Body of pancreas (tissue), 4 donors: Measurements from ENCODE around the gene COL9A3. TPM values are rescaled to one million over a fixed set of nuclear protein-coding genes. Genes with fewer than 3 reads are reported as not detected.
A peak's percentile ranks its signal among the peaks of the same experiment; 100 is the strongest.

Source experiments
- ATAC-seq: fragments of 150-250 bp; one replicate; pipeline ENCODE4 v1.9.1; 2016
- DNase-seq, 4 donors: peaks; one replicate each; pipeline ENCODE4 v3.0.0-alpha.2; 2019
- H3K27ac ChIP-seq, 4 donors: fragments of 200-600 bp; sonication (generic); 1 replicate in 3 of 4; 2 replicates in 1 of 4; pipeline versions ENCODE4 v1.5.1 to v1.6.1; 2016 to 2019; ENCODE audit warnings: mild to moderate bottlenecking in 1 of 4, mixed read lengths in 1 of 4, moderate library complexity in 1 of 4
- H3K27me3 ChIP-seq, 2 donors: fragments of 200-600 bp; sonication (generic); one replicate each; pipeline ENCODE4 v1.6.0; 2016; ENCODE audit warnings: mild to moderate bottlenecking in 1 of 2
- H3K36me3 ChIP-seq, 2 donors: fragments of 200-600 bp; sonication (generic); replicated peaks in 1 of 2; 2 replicates each; pipeline ENCODE4 v1.5.1; 2016; ENCODE audit warnings: low read depth in 2 of 2; ENCODE audit not compliant: insufficient read depth in 1 of 2
- H3K4me1 ChIP-seq: fragments of 200-600 bp; sonication (generic); one replicate; pipeline ENCODE4 v1.6.0; 2016
- H3K4me3 ChIP-seq, 2 donors: fragments of 200-600 bp; sonication (generic); 1 replicate in 1 of 2; 2 replicates in 1 of 2; pipeline ENCODE4 v1.5.1; 2016 to 2019
- H3K9me3 ChIP-seq, 3 donors: fragments of 200-600 bp; sonication (generic); 1 replicate in 2 of 3; 2 replicates in 1 of 3; pipeline ENCODE4 v1.5.1; 2016
- CTCF ChIP-seq, 7 experiments: fragments of 450-650 bp in 4 of 7; fragments of 200-600 bp in 3 of 7; sonication (generic) in 3 of 7; IDR thresholded peaks; one replicate each; pipeline ENCODE4 v1.5.1; 2016 to 2019; ENCODE audit warnings: antibody characterized with exemption in 7 of 7
- POLR2A ChIP-seq, 3 donors: fragments of 450-650 bp; IDR thresholded peaks; one replicate each; pipeline ENCODE4 v1.6.1; 2016; ENCODE audit warnings: antibody characterized with exemption in 3 of 3, mild to moderate bottlenecking in 2 of 3
- WGBS, 2 donors: methylation state at CpG; one replicate each; pipeline ENCODE4 v1.1.5; 2017; 5-methylcytosine and 5-hydroxymethylcytosine counted together
- intact Hi-C: fragments of 100-400 bp; cut with DNase I; formaldehyde crosslinking; loops from one replicate; pipeline ENCODE4 v1.15.1; 2023
- total RNA-seq, 2 donors: library from RNA; depleted of rRNA; stranded (reverse); fragments of >200 nt; gene quantifications; one replicate each; pipeline ENCODE4 v1.1.0, GENCODE V29; 2016

Gene COL9A3
- total RNA-seq, 2 donors from 2014 or later = 25.2 to 69.5 TPM

GRCh38 chr20:62875419-62876361 is 58.8 kb downstream of the COL9A3 start:
- peak in 6 of 7 experiments; percentile 18 to 53 (median 42) for TF ChIP-seq CTCF (IDR thresholded peaks at IDR 0.05)
- TF ChIP-seq POLR2A (IDR thresholded peaks at IDR 0.05) = peak in 1 of 3 donors; percentile 9
- ATAC-seq (peak; percentile 82), DNase-seq (peak; percentile 58 to 80 (median 78))
- Histone ChIP-seq H3K9me3 (no peaks in the 10 kb centered on the region), H3K4me3 (no peak overlapping the region), H3K4me1 (peaks cover 11% of the 10 kb centered on the region), H3K36me3 (peaks cover 0 to under 1% of the 10 kb centered on the region in 2 donors), H3K27ac (peak overlapping the region in 3 of 4 donors; percentile 39 to 53 (median 42)), H3K27me3 (no peaks in the 10 kb centered on the region)
- WGBS, 2 donors = 37 to 41% methylated on average over 19 to 30 of the region's 34 CpGs
- intact Hi-C loops = no loop called here

GRCh38 chr20:62876501-62876901 is 59.7 kb downstream of the COL9A3 start:
- no peaks in the 10 kb centered on the region for H3K9me3 ChIP-seq

GRCh38 chr20:62876902-62877816 is 60.3 kb downstream of the COL9A3 start:
- intact Hi-C loops = no loop called here
- no peak overlapping the region for H3K27ac ChIP-seq
- DNase-seq = peak; percentile 42 to 64 (median 58)
- TF ChIP-seq CTCF (IDR thresholded peaks at IDR 0.05) (no peak), POLR2A (IDR thresholded peaks at IDR 0.05) (no peak)
- peak; percentile 57 for ATAC-seq
- no peaks in the 10 kb centered on the region for H3K9me3 ChIP-seq
- H3K27me3 ChIP-seq = no peaks in the 10 kb centered on the region
- peaks cover 5 to 8% of the 10 kb centered on the region in 2 donors for H3K36me3 ChIP-seq
- H3K4me1 ChIP-seq = peaks cover 11% of the 10 kb centered on the region
- H3K4me3 ChIP-seq = no peak overlapping the region
- WGBS, 2 donors = 69 to 76% methylated on average over 17 to 40 of the region's 48 CpGs

More at GRCh38 chr20:62876501-62876901, 59.7 kb downstream of the COL9A3 start:
- 69 to 76% methylated on average over 12 of the region's 13 CpGs for WGBS, 2 donors
- intact Hi-C loops = no loop called here
- DNase-seq (no peak), ATAC-seq (no peak)
- Histone ChIP-seq H3K27me3 (no peaks in the 10 kb centered on the region), H3K4me3 (no peak overlapping the region), H3K4me1 (peaks cover 11% of the 10 kb centered on the region), H3K27ac (no peak overlapping the region), H3K36me3 (peaks cover 2 to 3% of the 10 kb centered on the region in 2 donors)
- TF ChIP-seq POLR2A (IDR thresholded peaks at IDR 0.05) = no peak
- TF ChIP-seq CTCF (IDR thresholded peaks at IDR 0.05) = no peak

GRCh38 chr20:62878244-62879038 is 61.6 kb downstream of the COL9A3 start:
- TF ChIP-seq POLR2A (IDR thresholded peaks at IDR 0.05) = no peak
- TF ChIP-seq CTCF (IDR thresholded peaks at IDR 0.05) = no peak
- Histone ChIP-seq H3K27ac (no peak overlapping the region), H3K4me1 (peaks cover 11% of the 10 kb centered on the region), H3K9me3 (no peaks in the 10 kb centered on the region), H3K36me3 (peaks cover 5 to 8% of the 10 kb centered on the region in 2 donors), H3K27me3 (no peaks in the 10 kb centered on the region), H3K4me3 (no peak overlapping the region)
- DNase-seq = no peak
- 79 to 80% methylated on average over 20 of the region's 20 CpGs for WGBS, 2 donors
- intact Hi-C loops = no loop called here
- no peak for ATAC-seq
